ENCODE data around the gene TNFSF13B.

TNFSF13B gene

GRCh38 chr13:108276060-108276459 lies 6.5 kb downstream of the TNFSF13B start:
- H3K36me3 ChIP-seq (ENCODE audit: control insufficient read depth in 2 of 2, insufficient read depth in 2 of 2, low read length in 2 of 2): no peaks in the 10 kb centered on the region
- no peak overlapping the region for H3K4me3 ChIP-seq (ENCODE audit: low read length in 2 of 2)
- H3K27me3 ChIP-seq (ENCODE audit: control insufficient read depth in 2 of 2, insufficient read depth in 2 of 2, low read length in 2 of 2): no peaks in the 10 kb centered on the region
- H3K27ac ChIP-seq (ENCODE audit: low read depth in 2 of 2, low read length in 2 of 2): no peak overlapping the region
- no peak overlapping the region for H3K9ac ChIP-seq (ENCODE audit: low read depth in 1 of 2, low read length in 2 of 2)
- H3K4me1 ChIP-seq (ENCODE audit: control insufficient read depth in 2 of 2, insufficient read depth in 2 of 2, low read length in 2 of 2): no peaks in the 10 kb centered on the region
- H3K9me3 ChIP-seq (ENCODE audit: control insufficient read depth in 2 of 2, low read length in 2 of 2): no peaks in the 10 kb centered on the region

- H3K4me1 ChIP-seq (ENCODE audit: control insufficient read depth in 2 of 2, insufficient read depth in 2 of 2, low read length in 2 of 2): no peaks in the 10 kb centered on the region
- no peaks in the 10 kb centered on the region for H3K36me3 ChIP-seq (ENCODE audit: control insufficient read depth in 2 of 2, insufficient read depth in 2 of 2, low read length in 2 of 2)
- no peak overlapping the region for H3K9ac ChIP-seq (ENCODE audit: low read depth in 1 of 2, low read length in 2 of 2)
- no peak overlapping the region for H3K4me3 ChIP-seq (ENCODE audit: low read length in 2 of 2)
- H3K27me3 ChIP-seq (ENCODE audit: control insufficient read depth in 2 of 2, insufficient read depth in 2 of 2, low read length in 2 of 2): no peaks in the 10 kb centered on the region
- H3K27ac ChIP-seq (ENCODE audit: low read depth in 2 of 2, low read length in 2 of 2): no peak overlapping the region
- no peaks in the 10 kb centered on the region for H3K9me3 ChIP-seq (ENCODE audit: control insufficient read depth in 2 of 2, low read length in 2 of 2)
Measured at GRCh38 chr13:108278466-108278865, 8.9 kb downstream of the TNFSF13B start.

- Histone ChIP-seq H3K4me1 (ENCODE audit: control insufficient read depth in 2 of 2, insufficient read depth in 2 of 2, low read length in 2 of 2) (no peaks in the 10 kb centered on the region), H3K9ac (ENCODE audit: low read depth in 1 of 2, low read length in 2 of 2) (no peak overlapping the region), H3K27ac (ENCODE audit: low read depth in 2 of 2, low read length in 2 of 2) (no peak overlapping the region), H3K27me3 (ENCODE audit: control insufficient read depth in 2 of 2, insufficient read depth in 2 of 2, low read length in 2 of 2) (no peaks in the 10 kb centered on the region), H3K9me3 (ENCODE audit: control insufficient read depth in 2 of 2, low read length in 2 of 2) (no peaks in the 10 kb centered on the region), H3K4me3 (ENCODE audit: low read length in 2 of 2) (no peak overlapping the region), H3K36me3 (ENCODE audit: control insufficient read depth in 2 of 2, insufficient read depth in 2 of 2, low read length in 2 of 2) (no peaks in the 10 kb centered on the region)
Measured at GRCh38 chr13:108281901-108282300, 12.4 kb downstream of the TNFSF13B start.

GRCh38 chr13:108283110-108283509 lies 13.6 kb downstream of the TNFSF13B start:
- Histone ChIP-seq H3K9ac (ENCODE audit: low read depth in 1 of 2, low read length in 2 of 2) (no peak overlapping the region), H3K27ac (ENCODE audit: low read depth in 2 of 2, low read length in 2 of 2) (no peak overlapping the region), H3K4me1 (ENCODE audit: control insufficient read depth in 2 of 2, insufficient read depth in 2 of 2, low read length in 2 of 2) (no peaks in the 10 kb centered on the region), H3K36me3 (ENCODE audit: control insufficient read depth in 2 of 2, insufficient read depth in 2 of 2, low read length in 2 of 2) (no peaks in the 10 kb centered on the region), H3K4me3 (ENCODE audit: low read length in 2 of 2) (no peak overlapping the region), H3K9me3 (ENCODE audit: control insufficient read depth in 2 of 2, low read length in 2 of 2) (no peaks in the 10 kb centered on the region), H3K27me3 (ENCODE audit: control insufficient read depth in 2 of 2, insufficient read depth in 2 of 2, low read length in 2 of 2) (no peaks in the 10 kb centered on the region)

GRCh38 chr13:108288741-108289140 lies 19.2 kb downstream of the TNFSF13B start:
- no peak overlapping the region for H3K4me3 ChIP-seq (ENCODE audit: low read length in 2 of 2)
- H3K27me3 ChIP-seq (ENCODE audit: control insufficient read depth in 2 of 2, insufficient read depth in 2 of 2, low read length in 2 of 2): no peaks in the 10 kb centered on the region
- no peaks in the 10 kb centered on the region for H3K9me3 ChIP-seq (ENCODE audit: control insufficient read depth in 2 of 2, low read length in 2 of 2)
- H3K4me1 ChIP-seq (ENCODE audit: control insufficient read depth in 2 of 2, insufficient read depth in 2 of 2, low read length in 2 of 2): no peaks in the 10 kb centered on the region
- no peaks in the 10 kb centered on the region for H3K36me3 ChIP-seq (ENCODE audit: control insufficient read depth in 2 of 2, insufficient read depth in 2 of 2, low read length in 2 of 2)
- H3K9ac ChIP-seq (ENCODE audit: low read depth in 1 of 2, low read length in 2 of 2): no peak overlapping the region
- H3K27ac ChIP-seq (ENCODE audit: low read depth in 2 of 2, low read length in 2 of 2): no peak overlapping the region

- Histone ChIP-seq H3K9me3 (ENCODE audit: control insufficient read depth in 2 of 2, low read length in 2 of 2) (no peaks in the 10 kb centered on the region), H3K27me3 (ENCODE audit: control insufficient read depth in 2 of 2, insufficient read depth in 2 of 2, low read length in 2 of 2) (no peaks in the 10 kb centered on the region), H3K9ac (ENCODE audit: low read depth in 1 of 2, low read length in 2 of 2) (no peak overlapping the region), H3K4me3 (ENCODE audit: low read length in 2 of 2) (no peak overlapping the region), H3K36me3 (ENCODE audit: control insufficient read depth in 2 of 2, insufficient read depth in 2 of 2, low read length in 2 of 2) (no peaks in the 10 kb centered on the region), H3K27ac (ENCODE audit: low read depth in 2 of 2, low read length in 2 of 2) (no peak overlapping the region), H3K4me1 (ENCODE audit: control insufficient read depth in 2 of 2, insufficient read depth in 2 of 2, low read length in 2 of 2) (no peaks in the 10 kb centered on the region)
Measured at GRCh38 chr13:108289819-108290218, 20.3 kb downstream of the TNFSF13B start.

GRCh38 chr13:108297114-108297513 lies 27.6 kb downstream of the TNFSF13B start:
- H3K36me3 ChIP-seq (ENCODE audit: control insufficient read depth in 2 of 2, insufficient read depth in 2 of 2, low read length in 2 of 2): no peaks in the 10 kb centered on the region
- no peak overlapping the region for H3K4me3 ChIP-seq (ENCODE audit: low read length in 2 of 2)
- H3K4me1 ChIP-seq (ENCODE audit: control insufficient read depth in 2 of 2, insufficient read depth in 2 of 2, low read length in 2 of 2): no peaks in the 10 kb centered on the region
- no peaks in the 10 kb centered on the region for H3K27me3 ChIP-seq (ENCODE audit: control insufficient read depth in 2 of 2, insufficient read depth in 2 of 2, low read length in 2 of 2)
- H3K9me3 ChIP-seq (ENCODE audit: control insufficient read depth in 2 of 2, low read length in 2 of 2): no peaks in the 10 kb centered on the region
- no peak overlapping the region for H3K27ac ChIP-seq (ENCODE audit: low read depth in 2 of 2, low read length in 2 of 2)
- H3K9ac ChIP-seq (ENCODE audit: low read depth in 1 of 2, low read length in 2 of 2): no peak overlapping the region

- no peaks in the 10 kb centered on the region for H3K4me1 ChIP-seq (ENCODE audit: control insufficient read depth in 2 of 2, insufficient read depth in 2 of 2, low read length in 2 of 2)
- no peak overlapping the region for H3K27ac ChIP-seq (ENCODE audit: low read depth in 2 of 2, low read length in 2 of 2)
- no peak overlapping the region for H3K4me3 ChIP-seq (ENCODE audit: low read length in 2 of 2)
- no peaks in the 10 kb centered on the region for H3K27me3 ChIP-seq (ENCODE audit: control insufficient read depth in 2 of 2, insufficient read depth in 2 of 2, low read length in 2 of 2)
- H3K36me3 ChIP-seq (ENCODE audit: control insufficient read depth in 2 of 2, insufficient read depth in 2 of 2, low read length in 2 of 2): no peaks in the 10 kb centered on the region
- H3K9me3 ChIP-seq (ENCODE audit: control insufficient read depth in 2 of 2, low read length in 2 of 2): no peaks in the 10 kb centered on the region
- H3K9ac ChIP-seq (ENCODE audit: low read depth in 1 of 2, low read length in 2 of 2): no peak overlapping the region
Measured at GRCh38 chr13:108302279-108302678, 32.8 kb downstream of the TNFSF13B start.

GRCh38 chr13:108304170-108305016 lies 34.9 kb downstream of the TNFSF13B start:
- H3K9me3 ChIP-seq (ENCODE audit: control insufficient read depth in 2 of 2, low read length in 2 of 2): no peaks in the 10 kb centered on the region
- H3K9ac ChIP-seq (ENCODE audit: low read depth in 1 of 2, low read length in 2 of 2): no peak overlapping the region
- no peaks in the 10 kb centered on the region for H3K36me3 ChIP-seq (ENCODE audit: control insufficient read depth in 2 of 2, insufficient read depth in 2 of 2, low read length in 2 of 2)
- no peaks in the 10 kb centered on the region for H3K27me3 ChIP-seq (ENCODE audit: control insufficient read depth in 2 of 2, insufficient read depth in 2 of 2, low read length in 2 of 2)
- H3K4me1 ChIP-seq (ENCODE audit: control insufficient read depth in 2 of 2, insufficient read depth in 2 of 2, low read length in 2 of 2): no peaks in the 10 kb centered on the region
- H3K4me3 ChIP-seq (ENCODE audit: low read length in 2 of 2): no peak overlapping the region
- H3K27ac ChIP-seq (ENCODE audit: low read depth in 2 of 2, low read length in 2 of 2): no peak overlapping the region

- no peak overlapping the region for H3K4me3 ChIP-seq (ENCODE audit: low read length in 2 of 2)
- H3K27ac ChIP-seq (ENCODE audit: low read depth in 2 of 2, low read length in 2 of 2): no peak overlapping the region
- no peaks in the 10 kb centered on the region for H3K27me3 ChIP-seq (ENCODE audit: control insufficient read depth in 2 of 2, insufficient read depth in 2 of 2, low read length in 2 of 2)
- H3K4me1 ChIP-seq (ENCODE audit: control insufficient read depth in 2 of 2, insufficient read depth in 2 of 2, low read length in 2 of 2): no peaks in the 10 kb centered on the region
- H3K36me3 ChIP-seq (ENCODE audit: control insufficient read depth in 2 of 2, insufficient read depth in 2 of 2, low read length in 2 of 2): no peaks in the 10 kb centered on the region
- no peaks in the 10 kb centered on the region for H3K9me3 ChIP-seq (ENCODE audit: control insufficient read depth in 2 of 2, low read length in 2 of 2)
- H3K9ac ChIP-seq (ENCODE audit: low read depth in 1 of 2, low read length in 2 of 2): no peak overlapping the region
Measured at GRCh38 chr13:108305655-108306054, 36.1 kb downstream of the TNFSF13B start.

All from mucosa of rectum (tissue), 2 donors.